ENCODE results near the gene NBEAL2.

Gene NBEAL2

DNA sequence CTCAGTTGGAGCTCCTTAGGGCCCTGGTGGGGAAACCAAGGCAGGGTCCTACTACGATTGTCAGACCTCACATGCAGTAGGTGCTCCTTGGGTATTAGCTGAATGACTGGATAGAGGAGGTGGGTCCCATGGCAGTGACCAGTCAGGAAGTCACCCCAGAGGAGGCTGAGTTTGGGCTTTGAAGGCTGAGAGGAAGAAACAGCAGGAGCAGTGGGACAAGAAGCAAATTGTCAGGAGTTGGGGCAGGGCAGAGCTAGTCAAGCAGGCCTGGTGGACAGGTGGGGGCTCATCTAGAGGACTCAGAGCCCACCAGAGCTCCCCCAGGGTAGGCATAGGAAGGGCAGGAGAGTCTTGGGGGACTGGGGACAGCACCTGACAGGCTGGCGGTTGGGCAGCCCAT lies 3.1 kb downstream of the NBEAL2 start:
- no peak for DNase-seq
- H3K27me3 ChIP-seq (ENCODE audit: insufficient read depth, low read depth, severe bottlenecking) = no peaks in the 10 kb centered on the region
- no peak overlapping the region for H3K4me3 ChIP-seq (ENCODE audit: low read depth, low read length)
- H3K9me3 ChIP-seq (ENCODE audit: severe bottlenecking) = no peaks in the 10 kb centered on the region
- H3K27ac ChIP-seq = no peak overlapping the region
- H3K36me3 ChIP-seq = no peaks in the 10 kb centered on the region
- TF ChIP-seq, protein P1, sequence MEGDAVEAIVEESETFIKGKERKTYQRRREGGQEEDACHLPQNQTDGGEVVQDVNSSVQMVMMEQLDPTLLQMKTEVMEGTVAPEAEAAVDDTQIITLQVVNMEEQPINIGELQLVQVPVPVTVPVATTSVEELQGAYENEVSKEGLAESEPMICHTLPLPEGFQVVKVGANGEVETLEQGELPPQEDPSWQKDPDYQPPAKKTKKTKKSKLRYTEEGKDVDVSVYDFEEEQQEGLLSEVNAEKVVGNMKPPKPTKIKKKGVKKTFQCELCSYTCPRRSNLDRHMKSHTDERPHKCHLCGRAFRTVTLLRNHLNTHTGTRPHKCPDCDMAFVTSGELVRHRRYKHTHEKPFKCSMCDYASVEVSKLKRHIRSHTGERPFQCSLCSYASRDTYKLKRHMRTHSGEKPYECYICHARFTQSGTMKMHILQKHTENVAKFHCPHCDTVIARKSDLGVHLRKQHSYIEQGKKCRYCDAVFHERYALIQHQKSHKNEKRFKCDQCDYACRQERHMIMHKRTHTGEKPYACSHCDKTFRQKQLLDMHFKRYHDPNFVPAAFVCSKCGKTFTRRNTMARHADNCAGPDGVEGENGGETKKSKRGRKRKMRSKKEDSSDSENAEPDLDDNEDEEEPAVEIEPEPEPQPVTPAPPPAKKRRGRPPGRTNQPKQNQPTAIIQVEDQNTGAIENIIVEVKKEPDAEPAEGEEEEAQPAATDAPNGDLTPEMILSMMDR (IDR thresholded peaks at IDR 0.05; ENCODE audit: low read depth, low read length) = no peak

DNA sequence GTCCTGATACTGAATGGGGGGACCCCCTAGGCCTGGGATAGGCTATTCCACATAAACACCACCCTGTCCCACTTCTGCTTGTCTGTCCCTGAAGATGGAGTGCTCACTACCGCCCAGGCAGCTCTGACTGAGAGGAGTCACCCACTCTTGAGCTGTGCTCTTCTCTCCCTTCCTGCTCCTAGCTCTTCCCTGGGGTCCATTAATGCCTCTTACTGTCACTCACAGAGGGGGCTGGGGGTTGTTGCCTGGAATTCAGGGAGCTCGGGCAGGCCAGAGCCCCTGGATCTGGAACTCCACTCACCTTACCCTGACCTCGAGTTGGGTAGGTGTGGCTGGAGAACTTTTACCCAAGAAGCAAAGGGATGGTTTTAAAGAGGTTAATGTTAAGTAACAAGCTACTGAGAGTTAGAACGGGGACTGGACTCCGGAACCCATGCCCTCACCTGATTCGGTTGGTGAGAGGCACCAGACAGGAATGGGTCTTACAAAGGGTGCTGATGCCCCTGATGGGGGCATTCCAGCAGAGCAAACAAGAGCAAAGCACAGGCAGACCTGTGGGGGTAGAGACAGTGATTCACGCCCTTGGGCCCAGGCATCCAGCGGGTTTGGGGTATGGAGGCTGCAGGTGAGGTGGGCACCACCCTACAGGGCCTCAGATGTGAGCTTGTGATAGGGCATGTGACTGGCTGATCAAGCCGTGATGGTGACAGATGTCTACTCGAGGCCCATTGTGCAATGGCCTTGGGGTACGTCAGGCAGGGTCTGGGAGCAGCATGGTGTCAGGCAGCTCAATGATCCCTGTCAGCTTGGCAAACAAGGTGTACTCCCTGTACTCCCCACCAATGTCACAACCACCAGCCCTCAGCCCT lies 5.4 kb downstream of the NBEAL2 start:
- Histone ChIP-seq H3K36me3 (peaks cover 8% of the 10 kb centered on the region; the same call in 1 of the 2 replicates), H3K27me3 (ENCODE audit: insufficient read depth, low read depth, severe bottlenecking) (no peaks in the 10 kb centered on the region), H3K9me3 (ENCODE audit: severe bottlenecking) (no peaks in the 10 kb centered on the region), H3K27ac (no peak overlapping the region), H3K4me3 (ENCODE audit: low read depth, low read length) (no peak overlapping the region)
- DNase-seq = no peak
- TF ChIP-seq, protein P1 (IDR thresholded peaks at IDR 0.05; ENCODE audit: low read depth, low read length) = no peak

DNA sequence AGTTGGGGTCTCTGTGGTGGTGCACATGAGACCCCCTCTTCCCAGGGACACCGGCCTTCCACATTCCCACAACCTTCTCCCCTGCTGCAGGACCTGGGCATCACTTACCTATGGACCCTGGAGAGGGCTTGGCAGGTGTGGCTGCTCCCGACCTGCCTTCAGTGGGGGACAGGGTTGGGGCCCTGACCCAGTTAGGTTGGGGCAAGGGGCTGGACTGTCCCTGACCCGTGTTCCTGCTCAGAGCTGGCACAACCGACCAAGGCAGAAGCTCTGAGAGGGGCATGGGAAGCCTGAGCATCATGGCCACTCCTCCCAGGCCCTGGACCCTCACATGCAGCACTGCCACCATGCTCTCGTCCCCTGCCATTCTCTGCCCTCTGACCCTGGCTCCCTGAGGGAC lies 6.1 kb downstream of the NBEAL2 start:
- Histone ChIP-seq H3K36me3 (peaks cover 8% of the 10 kb centered on the region; the same call in 1 of the 2 replicates), H3K27me3 (ENCODE audit: insufficient read depth, low read depth, severe bottlenecking) (no peaks in the 10 kb centered on the region), H3K4me3 (ENCODE audit: low read depth, low read length) (no peak overlapping the region), H3K27ac (no peak overlapping the region), H3K9me3 (ENCODE audit: severe bottlenecking) (no peaks in the 10 kb centered on the region)
- DNase-seq = no peak
- TF ChIP-seq, protein P1 (IDR thresholded peaks at IDR 0.05; ENCODE audit: low read depth, low read length) = no peak

DNA sequence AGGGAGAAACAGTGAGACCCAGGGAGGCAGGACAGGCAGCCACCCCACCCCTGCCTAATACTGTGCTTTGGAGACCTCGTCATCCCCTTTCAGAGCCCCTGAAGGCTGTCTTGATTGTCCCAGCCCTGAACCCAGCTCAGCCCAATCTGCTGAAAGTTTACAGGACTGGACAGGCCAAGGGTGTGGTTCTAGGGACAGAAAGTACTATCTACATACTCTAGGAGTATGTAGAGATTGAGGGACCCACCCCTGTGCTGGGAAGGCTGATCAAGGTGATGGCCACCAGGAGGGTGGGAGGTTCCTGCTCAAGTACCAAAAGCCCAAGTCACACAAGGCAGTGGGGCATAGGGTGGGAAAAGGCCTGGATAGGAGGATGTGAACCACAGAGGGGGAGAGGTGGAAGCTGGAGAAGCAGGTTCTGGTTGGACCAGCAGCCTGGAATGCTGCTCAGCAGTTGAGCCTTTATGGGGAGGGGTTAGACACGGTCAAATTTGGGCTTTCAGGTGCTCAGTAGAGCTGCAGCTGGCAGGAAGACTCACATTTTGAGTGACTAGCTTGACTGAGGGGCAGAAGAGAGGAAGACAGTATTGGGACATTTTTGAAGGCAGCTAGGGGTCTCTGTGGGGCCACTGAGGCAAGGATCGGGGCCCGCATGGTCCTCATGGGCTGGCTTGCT lies 6.7 kb downstream of the NBEAL2 start:
- Histone ChIP-seq H3K4me3 (ENCODE audit: low read depth, low read length) (no peak overlapping the region), H3K27me3 (ENCODE audit: insufficient read depth, low read depth, severe bottlenecking) (no peaks in the 10 kb centered on the region), H3K36me3 (peaks cover 9% of the 10 kb centered on the region; the same call in 1 of the 2 replicates), H3K27ac (peak overlapping the region; percentile 93), H3K9me3 (ENCODE audit: severe bottlenecking) (no peaks in the 10 kb centered on the region)
- DNase-seq = no peak
- TF ChIP-seq, protein P1 (IDR thresholded peaks at IDR 0.05; ENCODE audit: low read depth, low read length) = no peak

DNA sequence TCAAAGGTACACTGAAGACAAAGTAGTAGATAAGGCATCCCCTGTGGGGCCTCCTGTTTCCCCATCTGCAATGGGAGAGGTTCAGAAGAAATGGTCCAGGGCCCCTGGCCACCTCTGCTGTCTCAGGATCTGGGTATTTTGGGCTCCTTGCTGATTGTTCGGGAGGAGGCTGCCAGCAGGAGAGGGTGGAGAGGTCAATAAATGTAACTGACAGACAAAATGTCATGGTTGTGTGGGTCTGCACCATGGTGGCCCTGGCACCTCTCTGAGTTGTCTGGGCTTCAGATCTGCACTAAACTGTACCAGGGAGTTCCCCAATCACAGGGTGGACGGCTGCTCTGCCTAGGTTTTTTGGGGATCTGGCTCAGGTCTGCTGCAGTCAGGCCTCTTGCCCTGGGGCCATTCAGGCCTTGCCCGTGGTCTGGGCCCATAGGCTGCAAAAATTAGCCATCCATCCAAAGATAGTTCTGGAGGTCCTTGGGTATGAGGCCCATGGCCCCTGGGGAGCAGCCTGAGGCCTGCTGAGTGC lies 7.4 kb downstream of the NBEAL2 start:
- TF ChIP-seq, protein P1 (IDR thresholded peaks at IDR 0.05; ENCODE audit: low read depth, low read length) = no peak
- no peak for DNase-seq
- Histone ChIP-seq H3K4me3 (ENCODE audit: low read depth, low read length) (peak overlapping the region; percentile 16; the same call in 1 of the 2 replicates), H3K36me3 (peaks cover 15% of the 10 kb centered on the region), H3K27ac (peak overlapping the region; percentile 93), H3K27me3 (ENCODE audit: insufficient read depth, low read depth, severe bottlenecking) (no peaks in the 10 kb centered on the region), H3K9me3 (ENCODE audit: severe bottlenecking) (no peaks in the 10 kb centered on the region)
